Measurements from ENCODE around the gene PPP2R3A.

Gene PPP2R3A

DNA sequence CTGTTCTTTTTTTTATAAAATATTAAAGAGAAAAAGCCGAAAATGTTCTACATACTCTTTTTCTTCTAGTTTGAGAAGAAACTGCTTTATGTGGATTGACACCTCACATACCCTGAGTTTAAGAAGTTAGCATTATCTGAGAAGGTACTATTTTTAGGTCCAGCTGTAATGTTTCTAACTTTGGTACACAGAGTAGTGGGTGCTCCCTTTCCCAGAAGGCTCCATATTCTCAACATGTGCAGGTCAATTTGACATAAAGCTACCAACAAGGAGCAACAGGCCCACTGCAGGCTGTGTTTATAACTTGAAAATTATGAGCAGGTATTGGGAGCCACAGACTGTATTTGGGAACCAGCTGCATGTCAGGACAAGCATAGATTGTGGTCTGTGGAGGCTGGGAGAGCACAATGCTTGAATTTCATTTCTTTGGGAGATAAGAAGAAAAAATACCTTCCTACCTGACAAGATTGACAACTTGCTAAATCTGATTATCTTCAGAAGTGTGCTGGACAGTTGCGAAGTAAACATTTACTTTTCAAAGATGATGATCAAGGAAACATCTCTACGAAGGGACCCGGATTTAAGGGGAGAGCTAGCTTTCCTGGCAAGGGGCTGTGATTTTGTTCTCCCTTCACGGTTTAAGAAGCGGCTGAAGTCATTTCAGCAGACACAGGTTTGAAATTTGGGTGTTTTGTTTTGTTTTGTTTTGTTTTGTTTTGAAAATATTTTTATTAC, 57.2 kb downstream of the PPP2R3A start:
- no peak for DNase-seq (ENCODE audit: low read depth in 3 of 3)

DNA sequence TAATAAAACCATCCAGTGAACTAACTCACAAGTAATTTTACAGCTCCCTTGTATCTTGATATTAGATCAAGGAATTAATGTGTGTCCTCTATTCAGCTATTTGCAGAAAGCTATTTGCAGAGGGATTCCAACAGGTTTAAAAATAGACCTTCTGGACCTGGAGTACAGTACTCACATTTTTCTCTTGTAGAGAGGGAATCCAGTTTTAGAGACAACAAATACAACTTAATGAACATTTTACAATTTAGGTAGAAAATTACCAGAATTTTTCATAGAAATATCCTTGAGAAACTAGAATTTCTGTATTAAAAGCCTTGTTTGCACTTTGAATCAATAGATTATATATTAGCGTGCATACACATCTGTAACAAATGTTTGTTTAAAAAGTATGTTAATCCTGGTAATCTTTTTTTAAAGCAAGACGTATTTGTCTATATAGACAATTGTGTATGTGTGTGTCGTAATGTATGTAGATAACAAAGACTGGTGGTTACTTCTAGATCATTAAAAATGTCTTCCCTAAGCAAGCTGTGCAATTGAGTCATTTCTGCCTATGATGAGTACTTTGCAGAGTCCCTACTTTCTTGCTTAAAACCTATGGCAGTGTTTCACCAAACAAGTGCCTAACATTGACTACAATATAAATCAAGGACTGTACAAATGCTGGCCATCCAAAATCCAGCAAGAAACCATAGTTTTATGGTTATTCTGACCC, 57.9 kb downstream of the PPP2R3A start:
- DNase-seq (ENCODE audit: low read depth in 3 of 3), result no peak

- no peak for DNase-seq (ENCODE audit: low read depth in 3 of 3)
Observed at GRCh38 chr3:136036306-136036705, 70.8 kb downstream of the PPP2R3A start.

DNA sequence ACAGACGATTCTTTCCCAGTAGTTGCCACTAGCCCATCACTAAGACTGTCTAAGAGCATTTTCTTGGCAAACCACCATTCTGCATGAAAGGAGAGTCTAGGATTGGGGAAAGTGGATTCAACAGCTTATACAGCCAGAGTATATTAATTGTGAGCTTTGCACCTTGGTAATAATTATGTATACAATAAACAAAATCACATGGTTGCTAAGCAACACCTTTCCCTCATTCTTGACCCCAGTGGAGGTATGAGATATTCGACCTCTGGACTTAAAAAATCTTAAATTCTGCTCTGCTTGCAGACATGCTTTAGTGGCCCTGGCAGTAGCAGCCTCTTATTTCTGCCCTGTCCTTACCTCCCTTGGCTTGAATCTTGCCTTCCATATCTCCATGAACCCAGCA, 73.1 kb downstream of the PPP2R3A start:
- DNase-seq (ENCODE audit: low read depth in 3 of 3), result no peak

DNA sequence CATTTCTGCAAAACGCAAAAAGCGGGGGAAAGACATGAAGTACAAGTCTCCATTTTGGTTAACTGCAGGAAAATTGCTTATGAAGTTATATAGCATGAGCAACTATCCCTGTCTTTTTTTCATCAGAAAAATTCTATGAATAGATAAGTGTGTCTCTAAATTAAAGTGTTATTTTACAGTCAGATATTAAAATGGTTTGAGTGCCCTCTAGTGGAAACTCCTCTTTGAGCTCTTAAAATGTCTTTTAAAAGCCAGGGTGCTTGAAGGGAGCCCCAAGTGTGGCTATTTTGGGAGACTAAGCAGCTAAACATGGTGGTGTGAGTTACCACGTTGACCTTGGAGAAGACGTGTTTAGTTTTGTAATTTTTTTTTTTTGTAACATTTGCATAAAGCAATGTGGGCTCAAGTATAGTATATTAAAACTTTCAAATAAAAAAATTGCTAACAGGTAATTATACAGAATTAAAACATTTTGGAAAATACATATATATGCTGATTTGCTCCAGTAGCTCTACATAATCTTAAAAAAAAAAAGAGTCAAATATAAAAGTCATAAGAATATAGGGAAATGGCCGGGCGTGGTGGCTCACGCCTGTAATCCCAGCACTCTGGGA, 77.2 kb downstream of the PPP2R3A start:
- DNase-seq (ENCODE audit: low read depth in 3 of 3), result no peak

GRCh38 chr3:136044980-136045745, 79.6 kb downstream of the PPP2R3A start:
- no peak for DNase-seq (ENCODE audit: low read depth in 3 of 3)

- DNase-seq (ENCODE audit: low read depth in 3 of 3), result no peak
Observed at GRCh38 chr3:136048068-136048467, 82.5 kb downstream of the PPP2R3A start.

DNA sequence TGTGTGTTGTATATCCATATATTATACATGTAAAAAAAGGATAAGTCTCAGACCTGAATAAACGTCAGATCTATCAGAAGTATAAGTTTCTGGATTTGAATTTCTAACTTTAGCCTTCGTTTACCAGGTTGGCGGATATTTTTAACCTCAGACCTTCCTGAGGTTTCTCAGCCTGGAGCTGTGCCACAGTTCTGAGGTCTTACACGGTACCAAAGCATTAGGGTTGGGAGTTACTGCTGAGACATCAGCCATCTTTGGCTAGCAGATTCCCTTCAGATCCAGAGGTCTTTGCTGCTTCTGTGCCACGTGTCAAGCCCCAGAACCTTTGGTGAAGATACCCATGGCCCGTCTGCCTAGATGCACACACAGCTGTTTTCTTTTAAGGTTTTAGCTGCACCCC, 84.7 kb downstream of the PPP2R3A start:
- no peak for DNase-seq (ENCODE audit: low read depth in 3 of 3)

DNA sequence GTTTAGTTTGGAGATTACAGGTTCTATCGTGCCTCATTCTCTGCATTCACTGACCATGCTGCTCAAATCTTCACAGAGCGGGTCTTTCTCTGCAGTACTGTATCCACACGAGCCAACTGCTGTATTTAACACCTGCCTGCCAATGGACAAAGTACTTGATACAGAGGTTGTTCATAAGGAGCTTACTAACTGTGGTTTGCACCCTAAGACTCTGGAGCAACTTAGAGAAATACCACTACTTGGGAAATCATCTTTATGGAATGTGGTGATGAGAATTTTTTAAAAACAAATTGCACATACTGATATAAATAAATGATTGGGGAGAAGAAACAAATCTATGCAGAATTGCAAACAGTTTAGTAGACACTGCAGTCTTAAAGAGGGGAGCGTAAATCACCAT, 90.0 kb downstream of the PPP2R3A start:
- DNase-seq (ENCODE audit: low read depth in 3 of 3), result no peak

GRCh38 chr3:136067211-136067610, 101.7 kb downstream of the PPP2R3A start:
- DNase-seq (ENCODE audit: low read depth in 3 of 3), result no peak

DNA sequence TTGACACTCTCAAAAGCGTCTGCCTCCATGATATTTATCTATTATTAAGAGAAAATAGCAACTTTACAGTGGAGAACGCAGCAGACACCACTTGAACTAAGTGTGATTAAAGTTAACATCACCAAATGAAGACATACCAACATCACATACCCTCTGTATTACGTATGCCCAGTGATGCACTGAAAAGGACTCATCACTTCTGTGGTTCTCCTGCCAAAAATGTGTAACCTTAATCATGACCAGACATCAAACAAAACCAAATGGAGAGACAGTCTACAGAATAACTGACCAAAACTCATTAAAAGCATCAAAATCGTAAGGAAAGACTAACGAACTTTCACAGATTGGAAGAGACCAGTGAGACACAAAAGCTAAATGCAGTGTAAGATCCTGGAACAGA, 103.2 kb downstream of the PPP2R3A start:
- DNase-seq (ENCODE audit: low read depth in 3 of 3), result no peak

GRCh38 chr3:136069933-136070332, 104.4 kb downstream of the PPP2R3A start:
- no peak for DNase-seq (ENCODE audit: low read depth in 3 of 3)

GRCh38 chr3:136070334-136070733, 104.8 kb downstream of the PPP2R3A start:
- DNase-seq (ENCODE audit: low read depth in 3 of 3), result no peak

GRCh38 chr3:136070953-136071949, 105.7 kb downstream of the PPP2R3A start:
- DNase-seq (ENCODE audit: low read depth in 3 of 3), result no peak

- DNase-seq (ENCODE audit: low read depth in 3 of 3), result no peak
Observed at GRCh38 chr3:136074546-136075170, 109.1 kb downstream of the PPP2R3A start.

- peak; percentile 33 to 52 (median 43) for DNase-seq (ENCODE audit: low read depth in 3 of 3)
Observed at GRCh38 chr3:136075218-136075808, 109.8 kb downstream of the PPP2R3A start.

DNA sequence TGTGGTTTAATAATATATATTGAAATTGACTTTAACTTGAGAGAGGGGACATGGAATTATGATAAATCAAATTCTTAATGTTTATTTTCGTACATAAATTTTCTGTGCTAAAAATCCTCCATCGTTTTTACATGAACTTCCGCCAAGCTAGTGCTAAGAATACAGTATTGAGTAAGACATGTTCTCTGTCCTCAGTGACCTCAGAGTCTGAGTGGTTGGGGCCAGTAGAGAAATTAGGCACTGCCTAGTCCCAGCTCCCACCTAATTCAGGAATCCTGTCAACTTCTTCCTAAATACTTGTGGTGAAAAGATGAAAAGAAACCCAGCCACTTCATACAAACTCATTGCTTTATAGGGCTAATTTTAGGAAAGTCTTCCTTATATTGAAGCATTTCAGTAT, 110.3 kb downstream of the PPP2R3A start:
- no peak for DNase-seq (ENCODE audit: low read depth in 3 of 3)

DNA sequence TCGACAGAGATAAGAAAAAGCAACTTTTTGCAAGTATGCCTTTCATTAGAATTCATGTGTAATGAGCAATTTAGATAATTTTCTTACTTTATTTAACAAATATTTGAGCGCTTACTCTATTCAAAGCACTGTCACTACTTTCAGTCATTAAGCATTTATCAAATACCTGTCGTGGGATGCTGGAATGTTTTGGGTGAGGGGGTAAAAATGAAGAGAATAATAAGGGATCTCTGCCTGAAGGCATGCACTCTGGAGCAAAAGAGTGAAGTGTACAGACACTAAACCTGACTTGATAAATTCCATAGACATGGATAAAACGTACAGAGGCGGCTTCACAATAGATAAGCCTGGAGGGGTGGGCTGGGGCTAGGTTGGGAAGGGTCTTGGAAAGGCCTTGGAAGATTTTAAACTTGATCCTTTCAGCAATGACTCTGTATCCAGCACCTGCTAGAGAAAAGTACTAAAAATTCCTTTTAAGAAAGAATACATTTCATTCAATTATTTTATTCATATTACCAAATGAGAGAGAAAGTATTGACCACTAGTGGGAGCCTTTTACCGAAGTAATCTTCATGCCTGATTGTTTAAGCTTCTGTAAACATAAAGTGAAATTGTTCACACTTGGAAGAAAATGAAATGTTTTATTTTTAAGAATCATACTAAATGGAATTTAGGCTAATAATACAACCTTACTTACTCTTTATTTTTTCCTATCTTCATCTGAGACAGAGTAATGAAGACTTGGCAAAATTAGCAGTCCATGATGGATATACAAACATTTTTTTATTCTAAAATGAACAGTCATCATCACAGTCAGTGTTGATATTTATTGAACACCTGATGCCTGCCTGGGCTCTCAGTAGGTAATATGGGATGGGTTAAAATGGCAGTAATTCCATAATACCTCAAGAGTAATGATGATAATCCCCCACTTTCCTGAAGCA, 113.2 kb downstream of the PPP2R3A start:
- no peak for DNase-seq (ENCODE audit: low read depth in 3 of 3)
